ENCODE measurements around the gene NLRC3.

DNA sequence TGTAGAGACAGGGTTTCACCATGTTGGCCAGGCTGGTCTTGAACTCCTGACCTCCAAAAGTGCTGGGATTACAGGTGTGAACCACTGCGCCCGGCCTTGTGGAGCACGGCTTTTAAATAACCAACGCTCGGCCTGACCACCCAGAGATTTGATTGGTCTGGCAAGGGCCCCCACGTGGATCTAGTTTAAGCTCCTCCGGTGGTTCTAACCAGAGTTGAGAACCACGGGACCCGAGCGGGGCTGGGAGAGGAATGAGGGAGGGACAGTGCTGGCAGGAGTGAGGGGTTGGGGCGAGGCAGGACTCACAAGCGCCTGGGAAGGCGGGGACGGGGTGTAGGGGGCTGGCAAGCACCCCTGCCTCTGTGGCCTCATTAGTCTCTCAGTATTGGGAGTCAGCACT is 3.0 kb downstream of the NLRC3 start:
- TF ChIP-seq, protein P1, sequence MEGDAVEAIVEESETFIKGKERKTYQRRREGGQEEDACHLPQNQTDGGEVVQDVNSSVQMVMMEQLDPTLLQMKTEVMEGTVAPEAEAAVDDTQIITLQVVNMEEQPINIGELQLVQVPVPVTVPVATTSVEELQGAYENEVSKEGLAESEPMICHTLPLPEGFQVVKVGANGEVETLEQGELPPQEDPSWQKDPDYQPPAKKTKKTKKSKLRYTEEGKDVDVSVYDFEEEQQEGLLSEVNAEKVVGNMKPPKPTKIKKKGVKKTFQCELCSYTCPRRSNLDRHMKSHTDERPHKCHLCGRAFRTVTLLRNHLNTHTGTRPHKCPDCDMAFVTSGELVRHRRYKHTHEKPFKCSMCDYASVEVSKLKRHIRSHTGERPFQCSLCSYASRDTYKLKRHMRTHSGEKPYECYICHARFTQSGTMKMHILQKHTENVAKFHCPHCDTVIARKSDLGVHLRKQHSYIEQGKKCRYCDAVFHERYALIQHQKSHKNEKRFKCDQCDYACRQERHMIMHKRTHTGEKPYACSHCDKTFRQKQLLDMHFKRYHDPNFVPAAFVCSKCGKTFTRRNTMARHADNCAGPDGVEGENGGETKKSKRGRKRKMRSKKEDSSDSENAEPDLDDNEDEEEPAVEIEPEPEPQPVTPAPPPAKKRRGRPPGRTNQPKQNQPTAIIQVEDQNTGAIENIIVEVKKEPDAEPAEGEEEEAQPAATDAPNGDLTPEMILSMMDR (IDR thresholded peaks at IDR 0.05; ENCODE audit: low read depth, low read length, missing input control): no peak
- TF ChIP-seq, protein P2, sequence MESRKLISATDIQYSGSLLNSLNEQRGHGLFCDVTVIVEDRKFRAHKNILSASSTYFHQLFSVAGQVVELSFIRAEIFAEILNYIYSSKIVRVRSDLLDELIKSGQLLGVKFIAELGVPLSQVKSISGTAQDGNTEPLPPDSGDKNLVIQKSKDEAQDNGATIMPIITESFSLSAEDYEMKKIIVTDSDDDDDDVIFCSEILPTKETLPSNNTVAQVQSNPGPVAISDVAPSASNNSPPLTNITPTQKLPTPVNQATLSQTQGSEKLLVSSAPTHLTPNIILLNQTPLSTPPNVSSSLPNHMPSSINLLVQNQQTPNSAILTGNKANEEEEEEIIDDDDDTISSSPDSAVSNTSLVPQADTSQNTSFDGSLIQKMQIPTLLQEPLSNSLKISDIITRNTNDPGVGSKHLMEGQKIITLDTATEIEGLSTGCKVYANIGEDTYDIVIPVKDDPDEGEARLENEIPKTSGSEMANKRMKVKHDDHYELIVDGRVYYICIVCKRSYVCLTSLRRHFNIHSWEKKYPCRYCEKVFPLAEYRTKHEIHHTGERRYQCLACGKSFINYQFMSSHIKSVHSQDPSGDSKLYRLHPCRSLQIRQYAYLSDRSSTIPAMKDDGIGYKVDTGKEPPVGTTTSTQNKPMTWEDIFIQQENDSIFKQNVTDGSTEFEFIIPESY (IDR thresholded peaks at IDR 0.05): no peak
- no peak for TF ChIP-seq YY1 (IDR thresholded peaks at IDR 0.05)
- no peak for TF ChIP-seq SP1 (IDR thresholded peaks at IDR 0.05)
- TF ChIP-seq GABPA (IDR thresholded peaks at IDR 0.05 in 1 of 2, conservative IDR thresholded peaks at IDR 0.05 in 1 of 2): no peak
- no peak for TF ChIP-seq RXRA (IDR thresholded peaks at IDR 0.05)
- TF ChIP-seq RAD21 (IDR thresholded peaks at IDR 0.05): no peak
